Bronchial epithelial cell (primary cell): ENCODE results near the gene PWWP3B. TPM values are rescaled to one million over a fixed set of nuclear protein-coding genes. Genes with fewer than 3 reads are reported as not detected.
"Not testable (repeated sequence)": the region's sequence is repeated elsewhere in the genome, so short reads cannot be mapped to it uniquely, and the experiment has no call there.

Source experiments
- DNase-seq: peaks from one replicate; pipeline ENCODE4 v3.0.0-alpha.2; 2010; ENCODE audit warnings: low read depth
- FAIRE-seq: peaks from 2 replicates; lab custom pipeline; 2011; peaks lifted over from hg19 to GRCh38; lab: Jason Lieb, UNC
- H3K27me3 ChIP-seq: 2 replicates; pipeline ENCODE4 v1.5.1; 2011; ENCODE audit warnings: low read length; ENCODE audit not compliant: control insufficient read depth, insufficient read depth
- H3K36me3 ChIP-seq: 2 replicates; pipeline ENCODE4 v1.5.1; 2011; ENCODE audit warnings: low read length; ENCODE audit not compliant: control insufficient read depth, insufficient read depth
- H3K4me3 ChIP-seq: 2 replicates; pipeline ENCODE4 v1.5.1; 2011; ENCODE audit warnings: mild to moderate bottlenecking, low read depth, low read length, control low read depth
- total RNA-seq: library from RNA; depleted of rRNA; stranded (reverse); fragments of >200 nt; gene quantifications from 2 replicates; pipeline ENCODE4 v1.2.1, GENCODE V29; 2014
- TF ChIP-seq, protein P1 (sequence below): IDR thresholded peaks from 2 replicates; pipeline ENCODE4 v1.5.1; 2011; ENCODE audit warnings: mild to moderate bottlenecking, moderate library complexity, low read length, control low read depth, inconsistent platforms; ENCODE audit not compliant: insufficient read depth, severe bottlenecking

Gene PWWP3B
- total RNA-seq, 1 donor from 2014 or later, result under 0.01 TPM

DNA sequence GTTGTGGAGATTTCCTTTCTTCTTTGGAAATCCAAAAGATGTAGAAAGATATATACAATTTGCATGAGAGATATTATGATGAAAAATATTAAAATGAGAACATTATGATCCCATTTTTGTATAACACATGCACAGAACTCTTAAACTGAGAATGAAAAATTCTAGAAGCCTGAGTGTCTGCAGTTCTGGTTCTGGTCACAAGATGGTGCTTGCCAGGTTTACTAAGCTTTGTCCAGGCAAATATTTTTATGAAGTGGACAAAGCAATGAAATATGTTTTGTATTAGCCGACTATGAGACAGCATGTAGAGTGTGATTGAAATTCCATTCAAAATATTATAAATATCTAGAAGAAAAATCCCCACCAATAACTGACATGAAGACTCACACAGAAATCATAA, 2.2 kb downstream of the PWWP3B start:
- H3K27me3 ChIP-seq, result no peaks in the 10 kb centered on the region
- TF ChIP-seq, protein P1, sequence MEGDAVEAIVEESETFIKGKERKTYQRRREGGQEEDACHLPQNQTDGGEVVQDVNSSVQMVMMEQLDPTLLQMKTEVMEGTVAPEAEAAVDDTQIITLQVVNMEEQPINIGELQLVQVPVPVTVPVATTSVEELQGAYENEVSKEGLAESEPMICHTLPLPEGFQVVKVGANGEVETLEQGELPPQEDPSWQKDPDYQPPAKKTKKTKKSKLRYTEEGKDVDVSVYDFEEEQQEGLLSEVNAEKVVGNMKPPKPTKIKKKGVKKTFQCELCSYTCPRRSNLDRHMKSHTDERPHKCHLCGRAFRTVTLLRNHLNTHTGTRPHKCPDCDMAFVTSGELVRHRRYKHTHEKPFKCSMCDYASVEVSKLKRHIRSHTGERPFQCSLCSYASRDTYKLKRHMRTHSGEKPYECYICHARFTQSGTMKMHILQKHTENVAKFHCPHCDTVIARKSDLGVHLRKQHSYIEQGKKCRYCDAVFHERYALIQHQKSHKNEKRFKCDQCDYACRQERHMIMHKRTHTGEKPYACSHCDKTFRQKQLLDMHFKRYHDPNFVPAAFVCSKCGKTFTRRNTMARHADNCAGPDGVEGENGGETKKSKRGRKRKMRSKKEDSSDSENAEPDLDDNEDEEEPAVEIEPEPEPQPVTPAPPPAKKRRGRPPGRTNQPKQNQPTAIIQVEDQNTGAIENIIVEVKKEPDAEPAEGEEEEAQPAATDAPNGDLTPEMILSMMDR, result peak; percentile 42
- H3K36me3 ChIP-seq, result no peaks in the 10 kb centered on the region
- peak; percentile 27 for DNase-seq
- FAIRE-seq, result no peak
- no peak overlapping the region for H3K4me3 ChIP-seq

DNA sequence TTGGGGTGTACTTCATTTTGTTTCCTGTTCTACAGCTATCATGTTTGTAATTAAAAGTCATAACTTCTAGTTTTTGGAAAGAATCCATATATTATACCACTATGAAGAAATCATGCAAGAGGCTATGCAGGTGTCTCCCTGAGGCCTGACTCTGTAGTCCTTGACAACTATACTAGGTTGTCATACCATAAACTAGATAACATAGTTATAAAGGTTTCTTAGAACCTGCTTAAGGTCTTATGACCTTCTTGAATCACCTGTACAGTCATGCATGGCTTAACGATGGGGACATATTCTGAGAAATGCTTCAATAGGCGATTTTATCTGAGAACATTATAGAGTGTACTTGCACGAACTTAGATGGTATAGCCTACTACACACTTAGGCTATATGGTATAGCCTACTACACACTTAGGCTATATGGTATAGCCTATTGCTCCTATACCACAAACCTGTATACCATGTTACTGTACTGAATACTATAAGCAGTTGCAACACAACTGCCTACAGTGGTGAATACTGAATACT, 3.3 kb downstream of the PWWP3B start:
- DNase-seq (no peak), FAIRE-seq (no peak)
- Histone ChIP-seq H3K4me3 (no peak overlapping the region), H3K27me3 (no peaks in the 10 kb centered on the region), H3K36me3 (no peaks in the 10 kb centered on the region)
- TF ChIP-seq, protein P1, result no peak

GRCh38 chrX:106177106-106177981, 9.2 kb downstream of the PWWP3B start:
- H3K4me3 ChIP-seq, result no peak overlapping the region

GRCh38 chrX:106177982-106178321, 9.8 kb downstream of the PWWP3B start:
- Histone ChIP-seq H3K27me3 (no peaks in the 10 kb centered on the region), H3K4me3 (no peak overlapping the region), H3K36me3 (no peaks in the 10 kb centered on the region)
- DNase-seq (no peak), FAIRE-seq (no peak)
- TF ChIP-seq, protein P1, result no peak

More at GRCh38 chrX:106177106-106177981, 9.2 kb downstream of the PWWP3B start:
- no peaks in the 10 kb centered on the region for H3K36me3 ChIP-seq
- H3K27me3 ChIP-seq, result no peaks in the 10 kb centered on the region
- TF ChIP-seq, protein P1, result no peak
- FAIRE-seq (no peak), DNase-seq (peak; percentile 17)

DNA sequence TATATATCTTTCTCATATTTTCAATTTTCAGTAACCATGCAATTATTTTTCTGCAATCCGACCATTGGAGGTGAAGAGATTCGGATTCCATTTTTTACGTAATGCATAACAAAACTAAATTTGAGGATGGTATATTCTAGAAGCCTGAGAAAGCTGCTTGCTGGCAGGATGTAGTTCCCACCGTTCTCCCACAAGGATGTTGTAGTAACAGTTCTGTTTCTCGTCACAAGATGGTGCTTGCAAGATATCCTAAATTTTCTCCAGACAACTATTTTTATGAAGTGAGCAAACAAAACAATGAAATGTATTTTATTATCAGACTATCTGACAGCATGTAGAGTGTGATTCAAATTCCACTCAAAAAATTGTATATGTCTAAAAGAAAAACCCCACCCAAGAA, 10.7 kb downstream of the PWWP3B start:
- DNase-seq (no peak), FAIRE-seq (no peak)
- no peaks in the 10 kb centered on the region for H3K27me3 ChIP-seq
- no peaks in the 10 kb centered on the region for H3K36me3 ChIP-seq
- TF ChIP-seq, protein P1, result no peak
- H3K4me3 ChIP-seq, result no peak overlapping the region

DNA sequence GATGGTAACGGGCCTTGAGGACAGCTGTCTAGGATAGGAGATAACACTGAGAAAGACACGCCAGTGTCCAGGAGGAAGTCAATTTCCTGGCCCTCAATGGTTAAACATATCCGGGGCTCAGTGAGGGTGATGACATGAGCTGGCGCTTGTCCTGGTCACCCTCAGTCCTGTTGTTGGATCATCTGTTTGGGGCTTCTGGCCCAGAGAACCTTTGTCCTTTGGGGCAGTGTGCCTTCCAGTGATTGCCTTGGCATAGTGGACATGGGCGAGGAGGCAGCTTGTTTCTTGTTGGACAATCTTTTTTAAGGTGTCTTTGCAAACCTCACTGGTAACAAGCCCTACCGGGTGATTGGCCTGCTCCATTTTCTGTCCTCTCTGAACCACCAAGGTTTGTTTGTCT, 15.6 kb downstream of the PWWP3B start:
- H3K36me3 ChIP-seq, H3K4me3 ChIP-seq, FAIRE-seq, H3K27me3 ChIP-seq, DNase-seq: not testable (repeated sequence)
